WERI-Rb-1 (cell line): Measurements from ENCODE around the gene IL17RB.

Experiments
- DNase-seq: peaks from one replicate; pipeline ENCODE4 v3.0.0-alpha.2; 2020
- H3K27ac ChIP-seq: fragments of 250-450 bp; sonication (Bioruptor Pico); 2 replicates; pipeline ENCODE4 v1.5.1; 2020; ENCODE audit warnings: mild to moderate bottlenecking, moderate library complexity
- H3K27me3 ChIP-seq: fragments of 250-450 bp; sonication (Bioruptor Pico); 2 replicates; pipeline ENCODE4 v1.5.1; 2021; ENCODE audit warnings: mild to moderate bottlenecking, low read depth, moderate library complexity; ENCODE audit not compliant: insufficient read depth, severe bottlenecking
- H3K36me3 ChIP-seq: fragments of 250-450 bp; sonication (Bioruptor Pico); 2 replicates; pipeline ENCODE4 v1.5.1; 2020; ENCODE audit warnings: mild to moderate bottlenecking, moderate library complexity
- H3K4me3 ChIP-seq: 2 replicates; pipeline ENCODE4 v1.5.1; 2011; ENCODE audit warnings: low read depth, mild to moderate bottlenecking, control low read depth, low read length
- H3K9me3 ChIP-seq: fragments of 250-450 bp; sonication (Bioruptor Pico); 2 replicates; pipeline ENCODE4 v1.5.1; 2021; ENCODE audit warnings: mild to moderate bottlenecking, moderate library complexity; ENCODE audit not compliant: severe bottlenecking
- CTCF ChIP-seq: IDR thresholded peaks from 2 replicates; pipeline ENCODE4 v1.5.1; 2011; ENCODE audit warnings: low read depth, mild to moderate bottlenecking, control low read depth, inconsistent platforms, low read length

The IL17RB gene

GRCh38 chr3:53811143-53811927, 35.0 kb upstream of the IL17RB start:
- Histone ChIP-seq H3K27me3 (no peaks in the 10 kb centered on the region), H3K36me3 (no peaks in the 10 kb centered on the region), H3K4me3 (no peak overlapping the region), H3K27ac (no peak overlapping the region), H3K9me3 (no peaks in the 10 kb centered on the region)
- no peak for TF ChIP-seq CTCF
- no peak for DNase-seq

DNA sequence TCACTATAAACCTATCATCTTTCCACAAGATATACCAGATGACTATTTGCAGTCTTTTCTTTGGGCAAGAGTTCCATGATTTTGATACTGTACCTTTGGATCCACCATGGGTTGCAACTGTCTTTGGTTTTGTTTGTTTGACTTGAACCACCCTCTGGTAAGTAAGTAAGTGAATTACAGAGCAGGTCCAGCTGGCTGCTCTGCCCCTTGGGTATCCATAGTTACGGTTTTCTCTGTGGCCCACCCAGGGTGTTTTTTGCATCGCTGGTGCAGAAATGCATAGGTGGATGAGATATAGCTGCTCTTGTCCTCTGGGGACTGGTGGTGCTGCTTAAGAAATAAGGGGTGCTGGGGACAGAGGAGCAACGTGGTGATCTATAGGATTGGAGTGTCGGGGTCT, 33.9 kb upstream of the IL17RB start:
- TF ChIP-seq CTCF = peak; percentile 34; the same call in 1 of the 2 replicates
- H3K27me3 ChIP-seq = no peaks in the 10 kb centered on the region
- no peak overlapping the region for H3K27ac ChIP-seq
- H3K9me3 ChIP-seq = no peaks in the 10 kb centered on the region
- H3K4me3 ChIP-seq = no peak overlapping the region
- H3K36me3 ChIP-seq = no peaks in the 10 kb centered on the region
- DNase-seq = no peak

DNA sequence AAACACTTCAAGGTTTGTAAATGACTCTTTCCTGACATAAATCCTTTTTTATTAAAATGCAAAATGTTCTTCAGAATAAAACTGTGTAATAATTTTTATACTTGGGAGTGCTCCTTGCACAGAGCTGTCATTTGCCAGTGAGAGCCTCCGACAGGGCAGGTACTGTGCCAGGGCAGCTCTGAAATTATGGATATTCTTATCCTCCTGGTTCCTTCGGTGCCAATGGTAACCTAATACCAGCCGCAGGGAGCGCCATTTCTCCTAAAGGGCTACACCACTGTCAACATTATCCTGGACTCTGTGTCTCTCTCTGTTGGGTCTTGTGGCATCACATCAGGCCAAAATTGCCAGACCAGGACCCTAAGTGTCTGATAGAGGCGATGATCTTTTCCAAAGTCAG, 33.1 kb upstream of the IL17RB start:
- Histone ChIP-seq H3K4me3 (no peak overlapping the region), H3K36me3 (no peaks in the 10 kb centered on the region), H3K27ac (no peak overlapping the region), H3K27me3 (no peaks in the 10 kb centered on the region), H3K9me3 (no peaks in the 10 kb centered on the region)
- DNase-seq = no peak
- TF ChIP-seq CTCF = no peak

- Histone ChIP-seq H3K27me3 (no peaks in the 10 kb centered on the region), H3K27ac (no peak overlapping the region), H3K36me3 (no peaks in the 10 kb centered on the region), H3K4me3 (no peak overlapping the region), H3K9me3 (no peaks in the 10 kb centered on the region)
- no peak for TF ChIP-seq CTCF
- DNase-seq = no peak
Observed at GRCh38 chr3:53813876-53814275, 32.5 kb upstream of the IL17RB start.

DNA sequence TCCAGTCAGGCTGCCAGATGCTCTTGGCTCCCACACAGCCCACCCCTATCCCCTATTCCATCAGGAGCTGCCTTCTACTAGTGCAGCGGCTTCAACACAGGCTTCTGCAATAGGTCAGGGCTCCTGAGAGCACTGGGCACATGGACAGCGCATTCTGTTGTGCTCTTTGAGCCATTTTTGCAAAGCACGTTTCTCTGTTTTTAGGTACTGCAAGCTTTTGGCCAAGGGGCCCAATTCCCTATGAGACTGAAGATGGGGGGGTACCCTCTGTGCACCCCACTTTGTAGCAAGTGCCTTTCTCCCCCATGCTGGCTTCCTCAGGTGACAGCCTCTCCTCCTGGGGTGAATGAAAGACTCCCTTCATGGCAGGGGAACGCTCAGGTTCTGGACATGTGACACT, 31.3 kb upstream of the IL17RB start:
- no peak overlapping the region for H3K27ac ChIP-seq
- TF ChIP-seq CTCF = no peak
- no peaks in the 10 kb centered on the region for H3K9me3 ChIP-seq
- no peaks in the 10 kb centered on the region for H3K36me3 ChIP-seq
- H3K4me3 ChIP-seq = no peak overlapping the region
- H3K27me3 ChIP-seq = no peaks in the 10 kb centered on the region
- no peak for DNase-seq

DNA sequence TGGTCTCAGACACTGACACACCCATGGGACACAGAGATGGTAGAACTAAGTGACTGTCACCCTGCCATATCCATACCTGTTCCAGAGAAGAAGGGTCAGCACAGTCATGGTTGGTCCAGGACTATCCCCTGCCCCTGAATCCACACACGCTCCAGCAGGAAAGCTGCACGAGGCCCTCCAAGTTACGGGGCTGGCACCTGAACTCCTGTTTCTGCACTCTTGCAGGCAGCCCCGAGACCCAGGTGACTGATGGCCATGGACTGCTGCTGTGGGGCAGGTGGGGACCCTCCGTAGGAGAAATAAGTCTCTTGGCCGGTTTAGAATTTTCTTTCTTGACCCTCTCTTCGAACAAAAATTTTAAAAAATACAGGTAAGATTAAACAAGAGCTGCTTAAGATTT, 30.7 kb upstream of the IL17RB start:
- no peak for DNase-seq
- H3K27me3 ChIP-seq = no peaks in the 10 kb centered on the region
- H3K27ac ChIP-seq = no peak overlapping the region
- H3K4me3 ChIP-seq = no peak overlapping the region
- no peaks in the 10 kb centered on the region for H3K36me3 ChIP-seq
- H3K9me3 ChIP-seq = no peaks in the 10 kb centered on the region
- no peak for TF ChIP-seq CTCF
